Suprapubic skin (tissue), 3 donors: ENCODE data around the gene SYTL5.

Source experiments
- CTCF ChIP-seq, 2 donors: fragments of 200-600 bp in 1 of 2; fragments of 450-650 bp in 1 of 2; sonication (generic) in 1 of 2; IDR thresholded peaks; one replicate each; pipeline ENCODE4 v1.5.1; 2016 to 2019; ENCODE audit warnings: antibody characterized with exemption in 2 of 2, mild to moderate bottlenecking in 1 of 2, moderate library complexity in 1 of 2
- POLR2A ChIP-seq, 2 donors: fragments of 450-650 bp; IDR thresholded peaks; one replicate each; pipeline ENCODE4 v1.6.1; 2017; ENCODE audit warnings: antibody characterized with exemption in 2 of 2, mild to moderate bottlenecking in 2 of 2, moderate library complexity in 2 of 2

DNA sequence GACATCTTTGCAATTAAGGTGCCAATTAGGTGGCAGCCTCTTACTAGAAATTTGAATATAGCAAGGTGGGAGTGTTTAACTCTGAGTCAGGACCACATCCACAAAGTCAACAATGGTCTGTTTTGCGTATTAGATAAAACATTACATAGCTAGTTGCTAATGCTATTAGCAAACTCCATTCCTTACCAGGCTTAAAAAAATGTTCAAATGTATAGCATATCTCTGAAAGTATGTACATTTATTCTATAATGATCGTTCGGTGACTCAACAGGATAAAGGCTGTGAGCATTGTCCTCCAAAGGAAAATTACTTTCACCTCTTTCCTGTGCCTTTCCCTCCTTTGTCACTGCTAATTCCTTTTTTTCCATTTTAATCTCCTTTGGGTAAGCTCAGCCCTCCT lies 74.5 kb downstream of the SYTL5 start:
- TF ChIP-seq CTCF (IDR thresholded peaks at IDR 0.05), result no peak
- TF ChIP-seq POLR2A (IDR thresholded peaks at IDR 0.05), result no peak
